ENCODE measurements around the gene PCDHAC2. TPM values are rescaled to one million over a fixed set of nuclear protein-coding genes. Genes with fewer than 3 reads are reported as not detected.

The PCDHAC2 gene
- total RNA-seq, 1 donor from 2014 or later: 1.9 TPM

GRCh38 chr5:140962190-140962589 is 4.1 kb upstream of the PCDHAC2 start:
- Histone ChIP-seq H3K4me1 (peaks cover 10% of the 10 kb centered on the region), H3K36me3 (no peaks in the 10 kb centered on the region), H3K79me2 (ENCODE audit: low read depth) (no peaks in the 10 kb centered on the region), H3K9ac (no peak overlapping the region), H4K20me1 (ENCODE audit: low read depth) (peaks cover 36% of the 10 kb centered on the region), H3K27me3 (peaks cover 40% of the 10 kb centered on the region), H3K4me2 (no peak overlapping the region), H2AFZ (replicated peaks) (no peak overlapping the region), H3K27ac (no peak overlapping the region), H3F3A (ENCODE audit: low read depth) (peaks cover 21% of the 10 kb centered on the region), H3K9me3 (ENCODE audit: low read depth) (no peaks in the 10 kb centered on the region), H3K4me3 (no peak overlapping the region)
- no peaks in the 10 kb centered on the region for H3K9me3 Mint-ChIP-seq
- H3K27me3 Mint-ChIP-seq (ENCODE audit: insufficient read depth, low read depth): peaks cover 1% of the 10 kb centered on the region
- H3K27ac Mint-ChIP-seq: no peak overlapping the region
- no peak overlapping the region for H3K4me3 Mint-ChIP-seq
- no peaks in the 10 kb centered on the region for H3K36me3 Mint-ChIP-seq
- no peak for DNase-seq (ENCODE audit: low spot score)
- TF ChIP-seq CTCF (IDR thresholded peaks at IDR 0.05) (no peak), EZH2phosphoT487 (IDR thresholded peaks at IDR 0.05) (no peak), EZH2 (IDR thresholded peaks at IDR 0.05) (no peak)
- H3K4me1 Mint-ChIP-seq: peaks cover 19% of the 10 kb centered on the region

- peaks cover 57% of the 10 kb centered on the region for H4K20me1 ChIP-seq (ENCODE audit: low read depth)
- Mint-ChIP-seq H3K27ac (no peak overlapping the region), H3K36me3 (peaks cover 5% of the 10 kb centered on the region), H3K9me3 (no peaks in the 10 kb centered on the region), H3K4me3 (peak overlapping the region; percentile 5), H3K4me1 (peaks cover 22% of the 10 kb centered on the region), H3K27me3 (ENCODE audit: insufficient read depth, low read depth) (peaks cover 4% of the 10 kb centered on the region)
- no peak for DNase-seq (ENCODE audit: low spot score)
- no peaks in the 10 kb centered on the region for H3K9me3 ChIP-seq (ENCODE audit: low read depth)
- no peak overlapping the region for H3K4me2 ChIP-seq
- H3K79me2 ChIP-seq (ENCODE audit: low read depth): no peaks in the 10 kb centered on the region
- no peak overlapping the region for H3K4me3 ChIP-seq
- no peak overlapping the region for H3K9ac ChIP-seq
- peaks cover 61% of the 10 kb centered on the region for H3K27me3 ChIP-seq
- no peaks in the 10 kb centered on the region for H3K36me3 ChIP-seq
- no peak overlapping the region for H2AFZ ChIP-seq (replicated peaks)
- H3K27ac ChIP-seq: no peak overlapping the region
- peaks cover 10% of the 10 kb centered on the region for H3K4me1 ChIP-seq
- TF ChIP-seq EZH2phosphoT487 (IDR thresholded peaks at IDR 0.05): no peak
- no peak for TF ChIP-seq EZH2 (IDR thresholded peaks at IDR 0.05)
- TF ChIP-seq CTCF (IDR thresholded peaks at IDR 0.05): no peak
- peaks cover 23% of the 10 kb centered on the region for H3F3A ChIP-seq (ENCODE audit: low read depth)
These were observed 1.9 kb upstream of the PCDHAC2 start for GRCh38 chr5:140964356-140964755.

GRCh38 chr5:140965905-140966292 is 377 bp upstream of the PCDHAC2 start:
- Mint-ChIP-seq H3K9me3 (no peaks in the 10 kb centered on the region), H3K4me1 (peaks cover 25% of the 10 kb centered on the region), H3K27me3 (ENCODE audit: insufficient read depth, low read depth) (peaks cover 4% of the 10 kb centered on the region), H3K4me3 (peak overlapping the region; percentile 90), H3K27ac (no peak overlapping the region), H3K36me3 (peaks cover 5% of the 10 kb centered on the region)
- peaks cover 29% of the 10 kb centered on the region for H3F3A ChIP-seq (ENCODE audit: low read depth)
- H3K79me2 ChIP-seq (ENCODE audit: low read depth): no peaks in the 10 kb centered on the region
- no peak overlapping the region for H3K27ac ChIP-seq
- no peaks in the 10 kb centered on the region for H3K36me3 ChIP-seq
- no peak for TF ChIP-seq EZH2 (IDR thresholded peaks at IDR 0.05)
- TF ChIP-seq CTCF (IDR thresholded peaks at IDR 0.05): no peak
- H3K27me3 ChIP-seq: peaks cover 65% of the 10 kb centered on the region
- H3K9ac ChIP-seq: no peak overlapping the region
- H3K4me1 ChIP-seq: peaks cover 21% of the 10 kb centered on the region
- H3K9me3 ChIP-seq (ENCODE audit: low read depth): no peaks in the 10 kb centered on the region
- H4K20me1 ChIP-seq (ENCODE audit: low read depth): peaks cover 73% of the 10 kb centered on the region
- H3K4me2 ChIP-seq: peak overlapping the region; percentile 91
- no peak for DNase-seq (ENCODE audit: low spot score)
- peak overlapping the region; percentile 80 for H2AFZ ChIP-seq (replicated peaks)
- peak overlapping the region; percentile 75 for H3K4me3 ChIP-seq

All from neural progenitor cell (in vitro differentiated cells).